ENCODE data around the gene RPS24. TPM values are rescaled to one million over a fixed set of nuclear protein-coding genes. Genes with fewer than 3 reads are reported as not detected.

The RPS24 gene
- total and polyA plus RNA-seq, 9 of the 15 experiments (the other 6 are each of a cell fraction or from before 2014, with no cell fraction given), result 1,947 to 7,307 (median 5,944) TPM

- ChIA-PET CTCF (ENCODE audit: low intra/inter-chr PET ratio) (no interaction called here), POLR2A (interaction anchor here (0.7 to 3.8 kb wide), 5 partner anchors 8 to 154 kb away, joined by 3 to 21 read pairs (median 3); no protein-coding TSS in a partner anchor)
- in situ Hi-C loops (cut with MboI) (loop anchor here (25.0 kb wide), 1 partner anchor 1143 kb away; no protein-coding TSS in a partner anchor), intact Hi-C loops (cut with micrococcal nuclease) (loop anchor here (5.0 to 10.0 kb wide), 4 partner anchors 123 to 1153 kb away; no protein-coding TSS in a partner anchor)
- TF ChIP-seq HBP1 (CRISPR knock-in tag; IDR thresholded peaks at IDR 0.05) (no peak), PTRF (tag; IDR thresholded peaks at IDR 0.05) (no peak), TCF7 (IDR thresholded peaks at IDR 0.05; ENCODE audit: borderline replicate concordance) (no peak), SAFB (IDR thresholded peaks at IDR 0.05; ENCODE audit: borderline replicate concordance, low read depth, low read length) (no peak), IRF2 (CRISPR knock-in tag; IDR thresholded peaks at IDR 0.05) (no peak), ZEB2 (IDR thresholded peaks at IDR 0.05) (no peak), ZNF561 (CRISPR knock-in tag; conservative IDR thresholded peaks at IDR 0.05) (no peak), ZNF589 (CRISPR knock-in tag; IDR thresholded peaks at IDR 0.05; ENCODE audit: low read depth) (no peak), CSDE1 (IDR thresholded peaks at IDR 0.05) (no peak), ZNF76 (CRISPR knock-in tag; IDR thresholded peaks at IDR 0.05; ENCODE audit: borderline replicate concordance) (no peak)
- TF ChIP-seq, protein P1, sequence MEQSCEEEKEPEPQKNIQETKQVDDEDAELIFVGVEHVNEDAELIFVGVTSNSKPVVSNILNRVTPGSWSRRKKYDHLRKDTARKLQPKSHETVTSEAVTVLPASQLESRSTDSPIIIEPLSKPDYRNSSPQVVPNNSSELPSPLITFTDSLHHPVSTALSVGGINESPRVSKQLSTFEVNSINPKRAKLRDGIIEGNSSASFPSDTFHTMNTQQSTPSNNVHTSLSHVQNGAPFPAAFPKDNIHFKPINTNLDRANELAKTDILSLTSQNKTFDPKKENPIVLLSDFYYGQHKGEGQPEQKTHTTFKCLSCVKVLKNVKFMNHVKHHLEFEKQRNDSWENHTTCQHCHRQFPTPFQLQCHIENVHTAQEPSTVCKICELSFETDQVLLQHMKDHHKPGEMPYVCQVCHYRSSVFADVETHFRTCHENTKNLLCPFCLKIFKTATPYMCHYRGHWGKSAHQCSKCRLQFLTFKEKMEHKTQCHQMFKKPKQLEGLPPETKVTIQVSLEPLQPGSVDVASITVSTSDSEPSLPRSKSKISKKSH (CRISPR knock-in tag; IDR thresholded peaks at IDR 0.05), result no peak
- Histone ChIP-seq H3K9me3 (replicated peaks; ENCODE audit: control insufficient read depth, insufficient read depth, low read depth, low read length) (no peaks in the 10 kb centered on the region), H3K36me3 (ENCODE audit: control insufficient read depth, insufficient read depth, low read length) (peaks cover 31% of the 10 kb centered on the region), H3K4me1 (replicated peaks in 1 of 2; ENCODE audit: control insufficient read depth in 2 of 2, insufficient read depth in 2 of 2, low read length in 2 of 2) (peaks cover 11 to 39% of the 10 kb centered on the region in 2 experiments; a peak in 4 of 5 replicates), H3K9ac (ENCODE audit: insufficient read depth in 1 of 2, low read depth in 2 of 2, low read length in 2 of 2) (no peak overlapping the region), H3K4me3 (no peak overlapping the region), H3K27me3 (ENCODE audit: control insufficient read depth in 2 of 2, insufficient read depth in 2 of 2, low read length in 2 of 2) (no peaks in the 10 kb centered on the region), H2AFZ (ENCODE audit: low read depth, low read length) (no peak overlapping the region), H4K20me1 (replicated peaks; ENCODE audit: control insufficient read depth, insufficient read depth, low read length) (peaks cover 58% of the 10 kb centered on the region), H3K27ac (ENCODE audit: extremely low read depth, low read depth, low read length) (no peak overlapping the region), H3K4me2 (ENCODE audit: insufficient read depth, low read length) (no peak overlapping the region), H3K79me2 (ENCODE audit: control insufficient read depth, insufficient read depth, low read length) (peaks cover 23% of the 10 kb centered on the region), H3K9me1 (ENCODE audit: control insufficient read depth, insufficient read depth, low read length) (peaks cover 5% of the 10 kb centered on the region)
- 71% methylated on average over 10 of the region's 10 CpGs for WGBS (ENCODE audit: insufficient coverage, low coverage, missing lambda C conversion rate)
- ATAC-seq (no peak), FAIRE-seq (no peak), DNase-seq (ENCODE audit: extremely low read depth in 1 of 4, low spot score in 3 of 4) (no peak)
- BruUV-seq (replicated peaks), result no TSS peak
Observed at GRCh38 chr10:78044699-78045098, 11.0 kb downstream of the RPS24 start.

All from K562 (cell line).